B cell (primary cell): ENCODE measurements around the gene BAMBI.

Source experiments
- CTCF ChIP-seq: fragments of 200-600 bp; IDR thresholded peaks from one replicate; pipeline ENCODE4 v1.8.0; 2022; ENCODE audit warnings: antibody characterized with exemption, mild to moderate bottlenecking
- EZH2 ChIP-seq: IDR thresholded peaks from 2 replicates; pipeline ENCODE4 v1.6.1; 2012; ENCODE audit warnings: borderline replicate concordance, low read depth, mild to moderate bottlenecking, moderate library complexity, low read length; ENCODE audit not compliant: insufficient read depth, poor library complexity, severe bottlenecking

GRCh38 chr10:28652106-28652505, 25.2 kb upstream of the BAMBI start:
- TF ChIP-seq CTCF = no peak
- TF ChIP-seq EZH2 = no peak
